Type B pancreatic cell (in vitro differentiated cells): ENCODE data around the gene BNIP3. TPM values are rescaled to one million over a fixed set of nuclear protein-coding genes. Genes with fewer than 3 reads are reported as not detected.

Experiments used
- DNase-seq: peaks from one replicate; pipeline ENCODE4 v3.0.0; 2021; ENCODE audit warnings: mixed read lengths; ENCODE audit not compliant: unreplicated experiment; ENCODE audit errors: extremely low spot score
- H3K27ac Mint-ChIP-seq: 2 replicates; pipeline ENCODE4 v1.8.0; 2021; ENCODE audit warnings: mild to moderate bottlenecking, mixed read lengths
- H3K27me3 Mint-ChIP-seq: 2 replicates; pipeline ENCODE4 v1.8.0; 2021; ENCODE audit warnings: mixed read lengths
- H3K36me3 Mint-ChIP-seq: 2 replicates; pipeline ENCODE4 v1.8.0; 2021; ENCODE audit warnings: mixed read lengths
- H3K4me1 Mint-ChIP-seq: one replicate; pipeline ENCODE4 v1.8.0; 2021; ENCODE audit warnings: mixed read lengths; ENCODE audit not compliant: unreplicated experiment
- H3K4me3 Mint-ChIP-seq: 2 replicates; pipeline ENCODE4 v1.8.0; 2021; ENCODE audit warnings: mild to moderate bottlenecking, mixed read lengths
- H3K9me3 Mint-ChIP-seq: 2 replicates; pipeline ENCODE4 v1.8.0; 2021; ENCODE audit warnings: mixed read lengths
- CTCF ChIP-seq: fragments of 200-600 bp; sonication (generic); conservative IDR thresholded peaks from 2 replicates; pipeline ENCODE4 v1.5.0; 2021; ENCODE audit warnings: antibody characterized with exemption, mild to moderate bottlenecking
- total RNA-seq: library from RNA; stranded (reverse); gene quantifications from 2 replicates; pipeline ENCODE4 v1.2.1, GENCODE V29; 2021; ENCODE audit warnings: low replicate concordance

The BNIP3 gene
- total RNA-seq, 1 donor from 2014 or later = 30.2 TPM

DNA sequence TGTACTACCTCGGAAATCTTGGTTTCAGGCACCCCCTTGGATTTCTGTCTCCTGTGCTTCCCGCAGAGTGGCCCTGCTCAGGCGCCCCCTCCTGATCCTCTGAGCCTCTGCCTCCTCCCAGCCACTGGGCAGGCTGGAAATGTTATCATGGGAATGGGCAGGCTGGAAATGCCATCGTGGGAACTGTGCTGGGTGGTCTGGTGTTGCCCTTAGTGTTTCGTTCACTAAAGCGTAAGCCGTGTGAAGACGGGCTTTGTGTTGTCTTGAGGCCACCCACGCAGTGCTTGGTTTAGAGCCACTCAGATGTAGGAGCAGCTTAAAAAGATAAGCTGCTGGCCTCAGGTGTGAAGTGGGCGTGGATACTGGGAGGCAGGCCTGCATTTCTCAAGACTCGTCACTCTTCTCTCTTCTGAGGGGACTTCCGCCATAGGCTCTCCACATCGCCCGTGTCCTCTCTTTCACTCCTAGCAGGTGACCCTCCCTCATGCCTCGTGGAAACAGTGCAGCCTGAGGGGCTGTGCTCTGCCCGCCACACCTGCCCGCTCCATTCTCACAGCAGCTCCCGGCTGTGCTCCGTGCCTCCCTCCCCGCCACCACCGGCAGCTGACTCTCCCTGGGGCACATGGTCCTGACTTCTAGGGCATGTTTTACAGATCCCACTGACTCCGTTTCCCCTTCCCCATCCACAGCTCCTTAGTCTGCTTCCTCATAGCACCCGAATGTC lies 52.4 kb downstream of the BNIP3 start:
- TF ChIP-seq CTCF = no peak

DNA sequence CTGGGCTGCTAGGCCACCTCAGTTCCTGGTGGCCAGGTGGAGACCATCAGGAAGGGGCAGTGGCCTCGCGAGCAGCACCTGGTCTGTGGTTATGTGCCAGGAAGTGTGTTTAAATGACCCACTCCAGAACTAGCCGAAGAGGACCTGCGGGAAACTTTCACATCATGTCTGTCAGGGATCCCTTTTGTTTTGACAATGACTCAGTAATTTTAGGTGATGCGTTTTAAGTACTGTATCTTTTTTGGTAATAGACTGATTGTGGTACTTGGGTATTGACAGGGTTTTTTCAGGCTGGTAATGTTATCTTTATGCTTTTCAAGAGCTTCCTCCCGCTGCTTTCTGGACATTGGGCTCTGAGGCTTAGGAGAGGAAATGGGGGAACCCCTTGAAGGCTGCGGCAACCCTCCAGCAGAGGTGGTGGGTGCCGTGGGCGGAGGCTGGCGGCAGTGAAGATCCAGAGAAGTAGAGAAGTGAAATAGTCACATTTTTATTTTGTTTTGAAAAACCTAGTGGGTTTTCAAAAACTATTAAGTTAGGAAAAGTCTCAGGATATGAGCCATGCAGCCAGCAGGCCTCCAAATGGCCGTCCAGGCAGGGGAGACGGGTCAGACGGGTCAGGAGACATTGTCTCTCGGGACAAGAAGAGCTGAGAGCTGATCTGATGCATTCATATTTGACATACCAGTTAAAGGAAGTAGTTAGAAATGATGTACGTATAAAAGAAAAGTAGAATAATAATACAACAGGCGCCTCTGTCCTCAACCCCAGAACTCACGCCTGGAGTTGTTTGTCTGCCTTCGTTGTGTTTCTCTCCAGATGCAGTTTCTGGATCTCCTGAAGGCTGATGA lies 53.3 kb downstream of the BNIP3 start:
- no peak for DNase-seq
- peaks cover 19% of the 10 kb centered on the region for H3K36me3 Mint-ChIP-seq
- no peak for TF ChIP-seq CTCF
- H3K4me1 Mint-ChIP-seq = peaks cover 32% of the 10 kb centered on the region
- no peak overlapping the region for H3K4me3 Mint-ChIP-seq
- no peaks in the 10 kb centered on the region for H3K27me3 Mint-ChIP-seq
- H3K9me3 Mint-ChIP-seq = no peaks in the 10 kb centered on the region
- H3K27ac Mint-ChIP-seq = peak overlapping the region; percentile 73

More for the DNA sequence above, 52.4 kb downstream of the BNIP3 start:
- H3K27me3 Mint-ChIP-seq = no peaks in the 10 kb centered on the region
- H3K9me3 Mint-ChIP-seq = no peaks in the 10 kb centered on the region
- peaks cover 19% of the 10 kb centered on the region for H3K36me3 Mint-ChIP-seq
- H3K4me1 Mint-ChIP-seq = peaks cover 34% of the 10 kb centered on the region
- peak overlapping the region; percentile 73 for H3K27ac Mint-ChIP-seq
- H3K4me3 Mint-ChIP-seq = no peak overlapping the region
- DNase-seq = no peak

DNA sequence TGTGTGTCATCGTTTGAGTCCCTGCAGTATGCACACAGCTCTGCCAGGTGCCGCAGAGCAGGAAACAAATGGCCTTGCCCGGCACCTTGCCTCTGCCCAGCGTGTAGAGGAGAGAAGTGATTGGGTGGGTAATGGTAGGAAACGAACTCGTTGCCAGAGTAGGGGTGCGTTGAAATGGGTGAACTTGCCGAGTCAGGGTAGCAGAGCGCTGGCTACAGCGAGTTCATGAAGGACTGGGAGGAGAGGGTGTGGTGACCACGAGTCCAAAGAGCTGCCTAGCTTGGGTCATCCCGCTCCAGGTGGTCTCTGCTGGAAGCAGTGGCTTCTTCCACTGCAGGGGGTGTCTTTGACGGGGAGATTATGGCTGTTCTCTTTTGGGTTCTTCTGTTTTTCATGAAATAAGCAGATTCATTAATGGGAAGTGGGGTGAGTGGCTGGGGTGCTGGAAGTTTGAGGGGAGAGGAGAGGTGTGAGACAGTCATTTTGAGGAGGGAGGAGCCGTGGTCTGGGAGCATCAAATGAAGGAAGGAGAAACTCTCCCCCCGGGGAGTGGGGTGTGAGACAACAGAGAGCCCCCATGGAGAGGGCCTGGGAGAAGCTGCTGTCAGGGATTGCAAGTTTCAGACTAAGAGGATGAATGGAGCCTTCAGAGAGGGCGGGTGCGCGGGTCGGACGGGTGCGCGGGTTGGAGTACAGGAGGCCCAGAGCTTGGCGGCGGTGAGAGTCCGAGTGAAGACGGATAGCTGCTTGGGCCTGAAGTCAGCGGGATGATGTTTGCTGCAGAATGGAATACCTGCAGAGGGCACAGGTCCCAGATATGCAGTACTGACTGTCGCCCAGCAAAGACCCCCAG lies 54.8 kb downstream of the BNIP3 start:
- peaks cover 4% of the 10 kb centered on the region for H3K9me3 Mint-ChIP-seq
- H3K4me1 Mint-ChIP-seq = peaks cover 24% of the 10 kb centered on the region
- no peak overlapping the region for H3K27ac Mint-ChIP-seq
- peaks cover 24% of the 10 kb centered on the region for H3K36me3 Mint-ChIP-seq
- TF ChIP-seq CTCF = no peak
- no peak overlapping the region for H3K4me3 Mint-ChIP-seq
- no peak for DNase-seq
- no peaks in the 10 kb centered on the region for H3K27me3 Mint-ChIP-seq

DNA sequence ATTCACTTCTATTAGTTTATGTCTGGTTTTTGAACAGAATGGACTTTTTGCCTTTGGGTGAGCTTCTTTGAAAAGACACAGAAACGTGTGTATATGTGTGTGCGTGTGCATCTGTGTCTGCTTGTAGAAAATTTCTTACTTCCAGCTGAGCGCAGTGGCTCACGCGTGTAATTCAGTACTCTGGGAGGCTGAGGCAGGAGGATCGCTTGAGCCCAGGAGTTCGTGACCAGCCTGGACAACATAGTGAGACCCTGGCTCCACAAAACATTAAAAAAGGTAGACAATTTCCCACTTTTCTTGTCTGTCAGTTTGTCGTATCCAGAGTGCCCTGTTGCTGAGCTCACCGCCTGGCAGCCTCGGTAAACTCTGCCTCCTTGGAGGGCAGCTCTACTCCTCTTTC lies 55.5 kb downstream of the BNIP3 start:
- H3K4me1 Mint-ChIP-seq = peaks cover 31% of the 10 kb centered on the region
- H3K9me3 Mint-ChIP-seq = peaks cover 4% of the 10 kb centered on the region
- DNase-seq = no peak
- H3K4me3 Mint-ChIP-seq = no peak overlapping the region
- H3K27me3 Mint-ChIP-seq = no peaks in the 10 kb centered on the region
- H3K27ac Mint-ChIP-seq = no peak overlapping the region
- TF ChIP-seq CTCF = no peak
- H3K36me3 Mint-ChIP-seq = peaks cover 24% of the 10 kb centered on the region

- Mint-ChIP-seq H3K27me3 (no peaks in the 10 kb centered on the region), H3K27ac (no peak overlapping the region), H3K4me3 (no peak overlapping the region), H3K36me3 (peaks cover 29% of the 10 kb centered on the region), H3K4me1 (peaks cover 34% of the 10 kb centered on the region), H3K9me3 (peaks cover 4% of the 10 kb centered on the region)
- no peak for DNase-seq
- TF ChIP-seq CTCF = no peak
Observed at GRCh38 chr10:131925716-131926115, 56.0 kb downstream of the BNIP3 start.
